ENCODE results near the gene DDX31.
"Not testable (repeated sequence)": the region's sequence is repeated elsewhere in the genome, so short reads cannot be mapped to it uniquely, and the experiment has no call there.

Gene DDX31

DNA sequence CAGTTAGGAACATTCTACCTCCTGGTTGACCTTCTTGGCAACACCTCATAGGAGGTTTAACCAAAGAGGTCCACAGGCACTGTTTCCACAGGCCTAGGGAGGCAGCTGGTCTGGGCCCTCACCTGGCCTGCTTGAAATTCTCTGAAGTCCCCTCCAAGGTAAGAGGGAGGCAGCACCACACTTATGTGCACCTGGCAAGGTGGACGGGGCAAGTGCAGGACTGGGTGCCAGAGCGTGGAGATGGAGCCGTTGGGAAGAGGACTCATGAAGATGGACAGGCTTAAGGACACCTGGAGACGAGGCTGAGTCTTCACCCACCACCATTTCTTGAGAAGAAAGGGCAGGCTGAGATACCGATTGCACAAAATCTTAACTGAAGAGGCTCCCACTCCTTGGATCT is 94.0 kb downstream of the DDX31 start:
- DNase-seq, result no peak

DNA sequence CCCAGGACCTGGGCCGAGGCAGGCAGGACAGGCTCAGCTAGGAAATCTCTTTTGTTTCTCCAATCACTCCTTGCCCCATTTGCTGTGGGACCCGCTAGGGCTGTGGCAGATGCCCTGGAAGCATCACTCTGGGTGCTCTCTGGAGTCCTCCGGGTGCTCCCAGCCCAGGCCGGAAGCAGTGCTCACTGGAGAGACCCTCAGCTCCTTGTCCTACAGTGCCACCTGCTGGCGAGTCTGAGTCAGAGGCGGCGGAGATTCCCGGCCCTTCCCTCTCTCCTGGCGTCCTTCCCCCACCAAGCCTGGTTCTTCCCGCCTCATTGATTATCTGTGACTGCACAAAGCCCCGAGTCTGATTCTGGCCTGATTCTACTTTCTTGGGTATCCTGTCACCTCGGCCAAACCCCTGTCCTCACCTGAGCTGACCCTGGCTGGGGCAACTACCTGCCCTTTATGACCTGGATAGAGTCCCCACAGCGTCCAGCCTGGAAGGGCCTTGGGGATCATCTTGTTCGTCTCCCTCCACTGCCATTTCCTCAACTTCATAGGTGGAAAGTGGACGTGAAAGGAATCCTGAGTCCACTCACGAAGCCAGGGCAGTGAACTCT is 94.7 kb downstream of the DDX31 start:
- DNase-seq, result no peak

DNA sequence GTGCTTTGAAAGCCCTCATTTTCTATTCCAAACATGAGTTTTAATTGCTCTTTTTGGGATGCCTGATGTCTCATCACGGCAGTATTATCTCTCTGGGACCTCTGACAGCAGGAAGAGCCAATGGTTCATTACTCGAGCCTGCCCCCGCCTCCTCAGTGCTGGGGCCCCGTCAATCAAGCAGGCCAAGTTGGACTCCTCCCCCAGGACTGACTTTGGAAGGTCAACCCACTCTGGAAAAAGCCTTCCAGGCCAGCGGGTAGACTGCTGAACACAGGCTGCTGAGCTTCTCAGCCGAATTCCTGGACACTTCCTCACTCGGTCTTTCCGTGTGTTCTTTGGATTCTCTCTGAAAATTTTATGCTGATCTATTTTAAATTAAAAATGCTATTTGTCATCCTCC is 96.9 kb downstream of the DDX31 start:
- DNase-seq, result no peak

DNA sequence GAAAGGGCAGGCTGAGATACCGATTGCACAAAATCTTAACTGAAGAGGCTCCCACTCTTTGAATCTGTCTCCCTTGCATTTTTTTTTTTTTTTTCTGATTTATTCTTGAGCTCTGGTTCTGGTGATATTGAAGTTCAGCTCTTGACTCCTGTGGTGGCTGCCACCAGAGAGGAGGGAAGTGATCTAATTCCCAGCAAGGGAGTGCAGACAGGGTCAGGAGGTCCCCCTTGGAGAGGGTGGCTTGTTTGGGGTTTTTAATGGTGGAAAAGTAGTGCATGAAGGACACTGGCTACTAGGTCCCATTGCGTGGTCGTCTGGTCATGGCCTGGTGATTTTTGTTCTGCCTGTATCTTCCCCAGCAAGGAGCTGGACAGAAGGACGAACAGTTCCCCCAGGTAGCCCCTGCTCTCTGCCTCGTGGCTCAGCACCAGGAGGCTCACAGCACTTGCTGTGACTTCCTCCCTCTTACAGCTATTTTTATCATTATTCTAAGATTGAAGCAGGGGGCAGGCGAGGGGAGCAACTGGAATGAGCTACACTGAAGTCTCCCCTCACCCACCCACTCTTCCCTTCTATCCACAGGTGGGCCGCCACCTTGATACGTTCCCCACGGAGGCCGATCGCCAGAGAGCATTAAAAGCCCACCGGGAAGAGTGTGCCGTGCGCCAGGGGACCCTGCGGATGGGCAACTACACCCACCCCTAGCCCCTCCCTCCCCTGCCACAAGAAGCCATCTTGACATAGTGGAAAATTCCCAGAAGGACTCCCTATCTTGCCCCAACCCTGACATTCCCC is 97.8 kb downstream of the DDX31 start:
- no peak for DNase-seq

DNA sequence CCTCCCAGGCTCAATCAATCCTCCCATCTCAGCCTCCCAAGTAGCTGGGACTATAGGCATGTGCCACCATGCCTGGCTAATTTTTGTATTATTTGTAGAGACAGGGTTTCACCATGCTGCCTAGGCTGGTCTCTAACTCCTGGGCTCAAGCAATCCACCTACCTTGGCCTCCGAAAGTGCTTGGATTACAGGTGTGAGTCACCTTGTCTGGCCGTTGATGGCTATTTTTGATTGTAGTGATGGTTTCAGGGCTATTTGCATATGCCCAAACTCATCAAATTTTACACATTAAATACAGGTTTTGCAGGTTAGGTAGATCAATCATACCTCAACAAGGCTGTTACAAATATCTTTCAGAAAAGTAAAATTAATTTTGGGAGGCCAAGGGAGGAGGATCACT is 101.0 kb downstream of the DDX31 start:
- DNase-seq, result not testable (repeated sequence)

DNA sequence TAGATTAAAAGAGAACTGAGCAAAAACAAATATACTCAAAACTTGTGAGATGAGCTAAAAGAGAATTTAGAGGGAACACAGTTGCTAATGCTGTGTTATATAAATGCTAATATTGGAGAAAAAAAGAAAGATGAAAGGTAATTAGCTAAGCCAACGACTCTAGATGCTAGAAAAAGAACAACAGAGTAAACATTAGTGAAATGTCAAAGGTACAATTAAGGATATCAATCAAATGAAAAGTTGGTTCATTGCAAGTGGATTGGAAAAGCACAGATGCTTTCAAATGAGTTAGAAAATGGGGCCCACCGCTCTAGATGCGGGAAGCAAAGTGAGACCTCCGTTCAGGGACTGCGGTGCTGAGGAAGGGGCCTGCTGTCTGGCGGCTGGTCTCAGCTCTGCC is 105.3 kb downstream of the DDX31 start:
- DNase-seq, result no peak

DNA sequence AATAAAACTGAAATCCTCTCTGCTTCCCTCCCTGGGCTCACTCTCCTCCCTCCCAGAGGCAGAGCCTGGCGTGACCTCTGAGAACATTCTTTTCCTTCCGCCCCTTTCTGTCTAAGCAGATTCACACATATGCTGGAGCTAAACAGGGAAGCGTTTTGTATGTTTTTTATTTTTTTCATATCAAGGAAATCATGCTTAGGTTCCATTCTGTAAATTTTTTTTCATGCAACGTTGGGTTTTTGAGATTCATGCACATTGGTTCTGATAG is 107.5 kb downstream of the DDX31 start:
- DNase-seq, result no peak

DNA sequence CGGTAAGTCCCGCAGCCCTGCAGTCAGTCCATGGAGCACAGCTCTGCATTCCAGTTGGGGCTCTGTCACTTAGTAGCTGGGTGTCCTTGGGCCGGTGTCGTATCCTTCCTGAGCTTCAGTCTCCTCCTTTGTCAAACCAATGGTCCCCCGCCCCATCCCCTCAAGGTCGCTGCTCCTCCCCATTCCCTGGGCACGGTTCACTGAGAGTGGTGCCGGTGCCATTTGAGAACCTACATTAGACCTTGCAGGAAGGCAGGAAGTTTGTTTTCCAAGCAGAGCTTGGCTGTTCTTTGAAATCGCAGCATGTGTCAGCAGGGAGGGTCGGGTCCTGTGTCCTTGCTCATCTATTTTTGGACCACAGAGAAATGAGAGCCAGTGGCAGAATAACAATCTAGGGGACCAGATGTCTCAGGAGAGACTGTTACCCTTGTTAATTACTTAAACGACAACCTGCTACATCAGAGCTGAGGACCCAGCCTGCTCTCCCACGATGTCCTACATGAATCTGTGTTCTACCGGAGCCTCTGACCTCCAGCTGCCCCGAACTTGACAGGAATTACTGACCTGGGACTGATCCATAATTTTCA is 109.1 kb downstream of the DDX31 start:
- no peak for DNase-seq

DNA sequence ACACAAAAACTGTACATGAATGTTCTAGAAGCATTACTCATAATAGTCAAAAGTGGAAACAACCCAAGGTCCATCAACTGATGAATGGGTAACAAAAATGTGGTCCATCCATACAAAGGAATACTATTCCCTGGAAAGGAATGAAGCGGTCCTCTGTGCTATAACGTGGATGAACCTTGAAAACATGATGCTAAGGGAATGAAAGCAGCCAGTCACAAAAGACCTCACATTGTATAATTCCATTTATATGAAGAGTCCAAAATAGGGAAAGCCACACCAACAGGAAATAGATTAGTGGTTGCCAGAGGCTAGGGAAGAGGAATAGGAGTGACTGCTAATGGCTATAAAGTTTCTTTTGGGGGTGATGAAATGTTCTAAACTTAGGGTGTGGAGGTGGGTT is 110.1 kb downstream of the DDX31 start:
- DNase-seq, result no peak

DNA sequence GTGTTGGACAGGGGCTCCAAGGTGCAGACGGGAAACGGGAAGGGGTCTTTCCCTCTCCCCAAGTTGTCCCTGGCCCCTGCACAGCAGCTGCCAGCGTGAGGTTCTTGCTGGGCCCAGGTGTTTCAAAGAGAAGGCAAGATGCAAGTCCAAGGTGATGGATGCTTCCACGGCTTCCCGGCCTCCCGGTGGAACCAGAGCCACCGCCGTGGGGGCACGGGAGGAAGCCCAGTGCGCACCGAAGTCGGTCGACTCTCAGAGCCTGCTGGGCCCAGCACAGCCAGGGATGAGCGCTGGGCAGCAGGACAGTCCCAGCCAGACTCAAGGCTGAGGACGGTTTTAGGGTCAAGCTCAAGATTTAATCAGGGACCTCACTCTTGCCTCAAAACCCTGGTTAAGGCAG is 112.6 kb downstream of the DDX31 start:
- DNase-seq, result no peak

DNA sequence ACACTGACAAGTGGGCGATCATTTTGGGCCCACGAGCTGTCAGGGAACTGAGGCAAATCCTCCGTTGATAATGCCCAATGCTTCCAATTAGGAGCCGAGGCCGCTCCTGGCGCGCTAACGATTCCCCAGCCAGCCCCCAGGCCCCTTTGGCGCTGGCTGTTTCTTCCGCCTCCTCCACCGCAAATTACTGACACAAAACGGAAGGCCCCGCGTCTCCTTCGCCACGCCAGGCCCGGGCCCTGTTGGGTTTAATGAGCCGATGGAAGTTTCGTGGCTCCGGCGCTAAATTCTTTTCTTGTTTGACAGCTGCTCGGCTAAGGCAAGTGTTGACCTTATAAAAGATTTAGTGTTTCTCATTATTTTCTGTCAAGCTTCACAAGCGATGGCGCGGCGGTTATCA is 113.1 kb downstream of the DDX31 start:
- DNase-seq, result no peak

DNA sequence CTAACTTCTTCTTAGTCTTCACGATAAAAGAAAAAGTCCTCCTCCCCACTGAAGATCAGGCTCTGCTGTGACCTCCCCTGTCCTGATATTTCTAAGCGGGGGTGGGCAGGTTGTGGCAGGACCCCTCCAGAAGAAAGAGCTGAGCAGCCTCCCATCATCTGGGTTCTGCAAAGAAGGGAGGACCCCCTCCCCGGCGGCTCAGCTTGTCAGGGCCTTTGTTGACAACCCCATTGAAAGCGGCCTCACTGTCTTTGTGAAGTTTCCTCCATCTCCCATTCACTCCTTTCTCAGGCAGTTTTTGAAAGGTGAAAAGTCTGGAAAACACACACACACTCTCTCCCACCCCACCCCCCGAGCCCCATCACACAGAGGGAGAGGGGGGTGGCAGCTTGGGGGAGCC is 113.5 kb downstream of the DDX31 start:
- no peak for DNase-seq

DNA sequence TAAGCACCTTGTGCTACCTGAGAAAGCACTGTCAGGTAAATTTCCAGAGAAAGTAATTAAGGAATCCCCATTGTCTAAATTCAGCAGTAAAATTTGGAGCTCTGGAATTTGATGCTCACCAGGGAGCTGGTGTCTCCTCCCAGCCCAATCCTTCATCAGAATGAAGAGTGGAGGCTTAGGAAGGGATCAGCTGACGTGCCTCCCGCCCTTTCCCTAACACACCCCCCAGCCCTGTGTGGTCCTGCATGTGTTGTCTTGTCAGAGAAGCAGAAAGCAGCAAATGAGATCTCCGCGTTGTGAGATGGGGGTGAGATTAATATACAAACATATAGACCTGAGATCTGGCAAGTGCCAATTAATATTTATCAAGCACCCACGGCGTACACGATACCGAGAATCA is 114.3 kb downstream of the DDX31 start:
- DNase-seq, result no peak

DNA sequence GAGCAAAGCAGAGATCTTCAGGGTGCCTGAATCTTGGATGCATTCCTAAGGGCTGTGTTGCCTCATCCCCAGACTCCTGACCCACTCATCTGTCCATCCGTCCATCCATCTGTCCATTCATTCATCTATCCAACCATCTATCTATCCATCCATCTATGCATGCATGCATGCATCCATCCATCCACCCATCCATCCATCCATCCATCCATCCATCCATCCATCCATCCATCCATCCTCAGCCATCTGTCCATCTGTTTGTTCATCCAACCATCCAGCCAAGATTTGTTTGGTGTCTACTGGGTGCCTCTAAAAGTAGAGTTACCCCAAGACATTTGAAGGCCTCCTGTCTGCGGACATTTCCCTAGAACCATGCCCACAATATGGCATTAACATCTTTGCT is 115.0 kb downstream of the DDX31 start:
- DNase-seq, result no peak

DNA sequence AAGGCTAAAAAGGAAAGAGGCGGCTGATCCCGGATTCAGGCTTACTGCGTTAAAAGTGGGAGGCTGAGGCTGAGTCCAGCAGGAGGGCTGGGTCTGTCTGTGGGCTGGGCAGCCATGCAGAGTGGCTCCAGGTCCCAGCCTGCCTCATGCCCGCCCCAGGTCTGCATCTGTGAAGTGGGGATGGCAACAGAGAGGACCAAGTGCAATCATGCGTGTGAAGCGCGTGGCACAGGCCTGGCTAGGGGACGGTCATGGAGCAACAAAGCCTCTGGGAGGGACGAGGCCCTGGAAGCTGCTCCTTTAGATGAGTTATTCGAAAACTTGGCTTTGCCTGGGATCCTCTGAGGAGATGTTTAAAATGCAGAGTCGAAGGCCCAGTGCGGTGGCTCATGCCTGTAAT is 117.7 kb downstream of the DDX31 start:
- no peak for DNase-seq

DNA sequence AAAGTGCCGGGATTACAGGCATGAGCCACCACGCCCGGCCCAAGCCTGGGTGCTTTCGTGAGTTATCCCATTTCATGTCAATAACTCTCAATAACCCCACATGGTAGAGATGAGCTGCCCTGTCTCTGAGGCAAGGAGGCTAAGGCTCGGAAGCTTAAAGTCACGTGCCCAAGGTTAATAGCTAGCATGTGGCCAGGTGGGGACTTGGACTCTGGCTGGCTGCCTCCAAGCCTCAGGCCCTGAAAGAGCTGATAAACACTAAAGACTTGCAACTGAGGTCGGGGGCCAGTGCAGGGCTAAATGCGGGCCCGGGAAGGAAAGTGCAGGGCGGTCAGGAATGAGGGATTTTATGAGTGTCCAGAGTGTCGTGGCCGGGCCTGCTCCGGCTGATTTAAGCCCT is 118.2 kb downstream of the DDX31 start:
- DNase-seq, result no peak

DNA sequence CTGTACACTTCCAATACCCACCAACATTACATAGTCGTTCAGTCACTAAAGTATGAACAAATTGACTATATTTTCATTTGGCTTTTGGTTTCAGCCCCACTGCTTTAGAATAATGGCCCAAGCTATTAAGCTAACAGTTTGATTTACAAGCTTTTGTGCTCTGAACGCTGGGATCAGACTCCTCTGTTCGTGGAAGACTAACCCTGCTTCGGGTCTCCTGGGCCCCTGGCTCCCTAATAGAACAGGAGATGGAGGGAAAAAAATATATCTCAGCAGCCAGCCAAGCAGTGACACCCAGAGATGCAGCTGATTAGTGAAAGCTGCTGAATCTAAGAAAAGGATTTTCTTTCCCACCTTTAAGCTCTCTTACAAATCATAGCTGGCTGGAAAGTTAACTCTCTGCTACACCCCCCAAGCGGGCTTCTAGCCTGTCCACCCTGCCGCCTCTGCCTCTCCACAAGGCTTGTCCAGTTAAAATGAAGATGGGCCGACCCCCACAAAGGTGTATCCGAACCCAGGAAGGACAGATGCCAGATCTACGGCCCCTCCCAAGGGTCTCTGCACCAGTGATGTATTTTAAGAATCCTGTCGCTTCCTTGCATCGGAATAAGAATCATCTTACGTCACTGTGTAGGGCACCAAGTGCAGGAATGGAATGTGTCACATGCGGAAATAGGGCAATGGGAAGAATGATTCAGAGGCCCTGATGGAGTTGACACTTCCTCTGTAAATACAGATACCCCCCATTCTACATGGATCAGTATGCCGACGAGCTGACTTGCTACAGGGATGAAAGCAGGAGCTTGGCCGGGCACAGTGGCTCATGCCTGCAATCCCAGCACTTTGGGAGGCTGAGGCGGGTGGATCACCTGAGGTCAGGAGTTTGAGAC is 120.8 kb downstream of the DDX31 start:
- DNase-seq, result no peak

DNA sequence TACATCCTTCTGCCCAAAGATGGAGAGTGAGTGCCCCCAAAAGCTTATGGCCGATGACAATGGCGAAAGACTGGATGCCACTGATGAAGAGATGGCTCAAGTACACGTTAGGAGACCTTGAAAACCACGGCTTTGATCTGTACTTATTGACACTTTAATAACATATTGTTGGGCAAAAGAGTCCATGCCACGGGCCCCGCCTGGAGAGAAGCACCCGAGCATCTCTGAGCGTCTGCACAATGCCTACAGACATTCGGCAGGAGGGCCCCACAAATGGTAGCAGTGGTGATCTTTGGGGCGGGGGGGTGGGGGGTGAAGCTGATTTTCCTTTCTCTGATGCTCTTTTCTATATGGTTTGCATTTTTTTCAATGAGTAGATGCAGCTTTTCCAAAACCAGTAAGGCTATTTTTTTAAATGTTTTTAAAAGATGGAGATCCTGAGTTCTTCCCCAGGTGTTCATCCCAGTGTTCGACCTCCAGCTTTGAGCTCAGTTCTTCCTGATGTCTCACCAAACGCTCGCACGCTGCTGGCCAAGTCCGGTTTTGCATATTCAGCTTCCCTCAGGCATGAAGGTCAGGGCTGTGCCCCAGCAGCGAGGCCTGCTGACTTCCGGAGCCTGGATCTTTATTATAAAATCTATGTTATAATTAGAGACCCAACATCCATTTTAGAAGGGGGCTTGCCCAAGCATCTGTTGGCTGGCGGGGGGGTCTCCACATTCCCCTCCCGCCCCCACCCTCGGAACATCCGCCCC is 121.6 kb downstream of the DDX31 start:
- no peak for DNase-seq

DNA sequence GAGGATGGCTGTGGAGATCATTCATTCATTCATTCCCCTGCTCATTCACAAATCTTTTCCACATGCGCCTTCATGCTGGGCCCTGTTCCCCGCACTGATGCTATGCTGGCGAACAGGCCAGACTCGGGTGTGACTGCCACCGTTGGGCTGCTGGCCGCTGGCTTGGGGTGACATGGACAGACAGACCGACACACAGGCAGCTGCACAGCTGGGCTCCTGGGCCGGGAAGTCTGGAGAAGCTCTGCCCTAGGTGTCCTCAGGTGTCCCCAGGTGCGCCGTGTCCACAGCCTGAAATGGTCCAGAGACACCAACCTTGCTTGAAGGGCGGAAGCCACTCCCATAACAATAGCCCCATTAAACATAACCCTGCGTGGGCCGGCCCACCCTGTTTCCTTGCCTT is 122.3 kb downstream of the DDX31 start:
- no peak for DNase-seq

DNA sequence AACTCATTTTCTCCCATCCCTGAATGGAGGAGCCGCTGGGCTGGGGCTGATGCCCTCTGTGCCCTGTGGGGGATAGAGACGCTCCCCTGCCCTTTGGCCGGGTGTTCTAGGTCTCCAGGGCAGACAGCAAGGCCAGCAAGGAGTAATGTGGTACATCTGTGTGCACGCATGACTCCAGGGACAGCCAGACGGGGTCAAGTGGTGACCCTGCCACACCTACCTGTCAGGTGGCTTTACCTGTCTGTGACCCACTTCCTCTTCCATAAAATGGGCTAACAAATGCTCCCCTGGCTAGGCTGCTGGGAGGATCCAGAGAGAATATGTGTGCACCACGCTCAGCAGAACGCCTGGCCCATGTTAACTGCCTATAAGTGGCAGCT is 122.7 kb downstream of the DDX31 start:
- no peak for DNase-seq

DNA sequence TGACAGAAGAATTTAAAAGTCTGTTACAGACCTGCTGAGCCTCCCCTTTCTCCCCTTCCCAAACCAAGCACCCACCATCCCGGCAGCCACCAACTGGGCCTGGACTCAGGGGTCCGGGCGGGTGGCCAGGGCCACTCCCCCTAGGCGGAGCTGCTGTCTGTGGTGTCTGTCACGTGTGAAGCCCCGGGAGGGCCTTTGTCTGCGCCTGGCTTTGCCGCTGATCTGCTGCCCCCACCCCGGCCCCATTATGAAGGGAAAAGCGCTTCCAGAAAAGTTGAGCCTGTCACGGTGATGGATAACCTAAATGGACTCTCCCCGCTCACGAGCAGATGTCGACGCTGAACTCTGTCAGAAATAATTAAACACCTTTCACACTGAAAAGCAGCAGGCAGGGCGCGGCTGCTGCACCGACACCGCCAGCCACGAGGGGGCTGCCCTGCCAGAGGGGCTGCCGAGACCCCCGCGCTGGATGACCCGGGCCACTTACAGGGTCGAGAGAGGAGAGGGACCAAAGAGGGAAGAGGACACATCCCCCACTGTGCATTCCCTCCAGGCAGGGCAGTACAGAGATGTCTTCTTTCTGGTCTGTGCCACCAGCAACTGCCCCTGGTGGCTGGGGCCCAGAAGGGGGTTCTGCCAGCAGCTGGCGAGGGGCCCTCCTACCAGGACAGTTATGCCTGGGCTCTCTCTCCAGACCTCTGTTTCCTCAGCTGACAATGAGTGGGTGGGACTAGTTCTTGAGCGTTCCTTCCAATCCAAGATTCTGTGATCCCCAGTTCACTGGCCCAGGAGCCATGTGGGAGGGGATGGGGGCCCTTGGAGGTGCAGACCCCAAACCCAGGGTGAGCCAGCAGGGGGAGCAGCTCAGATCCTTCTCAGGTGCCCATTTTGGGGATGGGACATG is 123.4 kb downstream of the DDX31 start:
- no peak for DNase-seq

DNA sequence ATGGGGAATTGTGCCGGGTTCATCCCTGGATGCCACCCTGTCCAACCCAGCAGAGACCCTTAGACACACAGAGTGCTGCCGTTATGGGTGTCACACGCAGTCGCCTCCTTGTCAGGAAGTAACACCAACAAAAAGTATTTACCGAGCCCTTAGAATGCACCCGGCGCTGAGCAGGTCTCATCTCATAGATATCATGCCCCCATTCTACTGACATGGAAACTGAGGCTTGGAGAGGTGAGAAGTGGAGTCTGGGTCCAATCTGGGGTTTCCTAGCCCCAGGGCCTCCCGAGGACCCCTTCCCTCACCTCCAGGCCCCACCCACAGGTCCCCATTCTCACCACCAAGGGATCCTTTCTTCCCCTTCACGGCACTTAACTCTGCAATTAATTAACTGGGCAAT is 124.2 kb downstream of the DDX31 start:
- DNase-seq, result no peak
